GM19395 (cell line): ENCODE results near the gene HACL1.

Experiments used
- ATAC-seq: cut with Tn5 transposase; IDR thresholded peaks from one replicate; pipeline ENCODE4 v1.9.1; 2021; ENCODE audit warnings: mild to moderate bottlenecking, moderate library complexity; ENCODE audit not compliant: unreplicated experiment

Gene HACL1

DNA sequence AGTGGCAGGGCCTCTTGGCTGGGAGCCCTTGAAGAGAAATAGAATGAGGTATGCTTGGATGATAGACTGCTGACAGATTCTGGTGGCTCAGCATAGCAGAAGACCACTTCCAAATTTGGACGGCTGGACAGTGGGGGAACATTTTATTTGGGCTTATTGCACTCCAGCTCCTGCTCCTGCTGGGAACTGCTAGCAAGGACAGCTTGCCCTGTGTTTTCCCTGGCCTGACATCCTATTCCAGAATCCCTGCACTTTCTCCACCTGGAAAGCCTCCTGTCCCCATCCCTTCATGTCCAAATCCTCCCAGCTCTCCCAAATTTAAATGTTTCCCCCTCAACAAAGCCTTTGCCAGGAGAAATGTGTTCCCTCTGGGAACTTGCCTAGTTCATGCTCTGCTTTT is 70.0 kb downstream of the HACL1 start:
- ATAC-seq: no peak

GRCh38 chr3:15528854-15529537 is 72.4 kb downstream of the HACL1 start:
- ATAC-seq: no peak

DNA sequence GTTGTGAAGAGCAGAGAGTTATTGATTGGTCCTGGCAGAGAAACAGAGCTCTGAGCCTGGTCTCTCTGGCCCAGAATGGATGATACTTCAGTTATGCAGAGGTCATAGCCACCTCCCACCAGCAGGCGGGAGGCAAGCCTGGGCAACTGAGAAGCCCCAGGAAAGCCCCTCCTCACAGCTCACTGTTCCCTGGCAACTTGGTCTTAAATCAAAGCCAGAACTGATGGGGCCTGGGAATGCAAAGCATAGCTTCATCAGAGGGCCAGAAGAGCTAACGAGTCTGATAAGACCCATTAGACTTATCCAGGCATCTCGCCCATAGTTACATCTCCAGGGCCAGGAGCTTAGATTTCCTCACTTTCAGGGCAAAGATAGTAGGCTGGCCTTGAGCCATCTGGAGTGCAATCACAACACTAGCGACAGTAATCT is 74.3 kb downstream of the HACL1 start:
- ATAC-seq: no peak

GRCh38 chr3:15525790-15526189 is 75.6 kb downstream of the HACL1 start:
- ATAC-seq: no peak

- no peak for ATAC-seq
Observed at GRCh38 chr3:15523660-15524417, 77.5 kb downstream of the HACL1 start.

GRCh38 chr3:15522016-15522415 is 79.4 kb downstream of the HACL1 start:
- ATAC-seq: no peak

GRCh38 chr3:15521573-15521965 is 79.8 kb downstream of the HACL1 start, which contains the start of gene COLQ:
Gene COLQ (minus strand): TSS chr3:15521706. CDS start chr3:15521625, 81 bp downstream.
- ATAC-seq: no peak

GRCh38 chr3:15520804-15521572 is 80.4 kb downstream of the HACL1 start:
- no peak for ATAC-seq

DNA sequence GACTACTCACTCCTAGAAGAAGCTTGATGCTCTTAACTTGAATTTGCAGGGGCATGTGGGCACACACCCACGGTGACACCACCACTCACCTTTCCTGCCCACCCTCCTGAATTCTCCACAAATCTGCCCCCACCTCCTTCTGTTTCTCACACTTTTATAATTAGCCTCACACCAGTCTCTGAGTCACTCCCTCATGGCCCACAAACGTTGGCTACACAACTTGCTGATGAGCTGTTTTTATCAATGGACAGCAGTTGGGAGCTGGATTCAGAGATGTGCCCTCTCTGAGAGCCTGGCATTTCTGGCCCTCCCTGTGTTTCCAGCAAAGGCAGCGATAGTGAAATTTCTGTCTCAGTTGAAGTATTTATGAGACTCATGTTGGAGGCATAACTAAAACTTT is 81.2 kb downstream of the HACL1 start:
- ATAC-seq: no peak

DNA sequence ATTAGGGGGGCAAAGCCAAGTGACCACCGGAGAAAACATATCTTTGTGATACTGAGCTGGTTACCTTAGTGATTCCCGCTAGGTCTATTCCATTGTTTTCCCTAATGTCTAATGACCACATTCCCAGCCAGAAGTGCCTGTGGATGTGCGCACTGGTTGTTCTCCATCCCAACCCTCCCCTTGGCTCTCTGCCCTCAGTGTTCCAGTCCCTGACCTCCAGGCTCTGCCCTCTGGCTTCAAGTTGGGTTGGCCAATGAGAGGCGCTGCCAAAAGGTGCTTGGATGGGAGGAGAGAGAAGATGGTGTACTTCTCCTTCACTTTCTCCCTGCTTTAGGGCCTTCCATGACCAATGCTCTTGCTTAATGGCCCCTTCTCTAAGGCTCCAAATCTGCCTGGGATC is 82.3 kb downstream of the HACL1 start:
- ATAC-seq: no peak

DNA sequence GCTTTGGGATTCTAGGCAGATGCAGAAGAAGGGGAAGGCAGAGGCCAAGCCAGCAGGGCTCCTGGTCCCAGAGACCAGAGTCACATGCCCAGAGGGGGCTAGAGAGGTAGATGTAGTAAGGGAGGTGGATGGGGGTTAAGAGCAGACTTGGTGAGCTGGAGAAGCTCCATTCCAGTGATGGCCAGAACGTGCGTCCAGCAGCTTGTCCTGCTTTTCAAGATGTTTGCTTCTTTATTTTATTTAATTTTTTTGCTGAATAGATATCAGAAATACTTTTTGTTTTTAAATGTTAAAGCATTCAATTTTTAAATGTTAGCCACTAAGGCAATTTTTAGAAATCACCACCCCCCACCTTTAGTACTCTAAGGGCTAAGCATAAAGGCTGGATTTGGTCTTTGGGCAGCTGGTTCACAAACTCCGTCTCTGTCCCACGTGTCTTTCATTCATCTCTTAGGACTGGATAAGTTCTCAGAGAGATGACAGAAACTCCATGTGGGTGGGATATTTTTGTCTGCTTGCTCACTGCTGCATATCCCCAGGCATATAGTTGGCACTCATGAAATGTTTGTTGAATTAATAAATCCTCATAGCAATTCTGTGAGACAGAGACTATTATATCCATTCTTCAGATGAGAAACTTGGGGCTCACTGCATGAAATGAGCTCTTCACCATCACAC is 86.6 kb downstream of the HACL1 start:
- ATAC-seq: no peak

DNA sequence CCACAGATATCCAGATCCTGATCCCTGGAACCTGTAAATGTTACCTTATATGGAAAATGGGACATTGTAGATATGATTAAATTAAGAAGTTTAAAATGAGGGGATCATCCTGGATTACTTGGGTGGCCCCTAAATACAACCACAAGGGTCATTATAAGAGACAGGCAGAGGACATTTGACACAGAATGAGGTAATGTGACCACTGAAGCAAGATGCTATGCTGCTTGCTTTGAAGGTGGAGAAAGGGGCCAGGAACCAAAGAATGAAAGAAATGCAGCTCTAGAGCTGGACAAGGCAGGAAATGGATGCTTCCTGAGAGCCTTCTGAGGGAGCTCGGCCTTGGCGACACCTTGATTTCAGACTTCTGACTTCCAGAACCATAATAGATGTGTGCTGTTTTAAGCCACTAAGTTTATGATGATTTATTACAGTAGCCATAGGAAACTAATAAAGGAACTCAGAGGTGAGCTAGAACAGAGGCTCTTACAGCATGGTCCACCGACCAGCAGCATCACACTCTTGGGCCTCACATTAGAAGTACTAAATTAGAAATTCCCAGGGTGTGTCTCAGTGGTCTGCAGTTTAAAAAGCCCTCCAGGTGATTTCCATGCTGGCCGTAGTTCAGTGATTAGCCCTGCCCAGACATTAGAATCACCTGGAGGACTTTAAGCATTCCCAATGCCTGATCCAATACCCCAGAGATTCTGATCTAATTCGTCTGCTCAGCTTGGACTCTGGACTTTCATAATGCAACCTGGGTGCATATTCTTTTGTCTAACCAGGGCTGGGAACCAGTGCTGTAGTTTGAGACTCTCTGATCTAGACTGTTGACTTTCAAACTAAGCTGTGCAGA is 87.3 kb downstream of the HACL1 start:
- ATAC-seq: no peak

DNA sequence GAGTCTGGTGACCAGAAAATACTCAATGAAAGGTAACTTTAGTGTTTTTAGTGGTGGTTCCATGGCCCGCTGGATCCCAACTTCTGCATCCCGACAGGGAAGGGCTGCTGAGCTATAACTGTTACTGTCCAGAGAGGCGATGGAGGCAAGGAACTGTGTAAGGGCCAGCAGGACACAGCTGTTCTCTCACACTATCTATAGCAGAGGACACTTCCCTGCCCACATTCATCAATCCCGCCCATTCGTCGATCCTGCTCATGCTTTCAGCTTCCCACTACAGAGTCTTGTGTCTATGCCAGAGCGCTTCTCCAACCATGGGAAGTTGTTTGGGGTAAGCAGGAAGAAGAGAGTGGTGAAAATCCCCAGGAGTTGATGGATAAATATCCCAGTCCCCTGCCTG is 88.3 kb downstream of the HACL1 start:
- no peak for ATAC-seq

GRCh38 chr3:15512166-15512565 is 89.2 kb downstream of the HACL1 start:
- no peak for ATAC-seq

GRCh38 chr3:15511156-15511555 is 90.2 kb downstream of the HACL1 start:
- ATAC-seq: no peak
